ENCODE data around the gene PIK3CG. TPM values are rescaled to one million over a fixed set of nuclear protein-coding genes. Genes with fewer than 3 reads are reported as not detected.
"Not testable (repeated sequence)": the region's sequence is repeated elsewhere in the genome, so short reads cannot be mapped to it uniquely, and the experiment has no call there.

The PIK3CG gene
- polyA plus RNA-seq, 2 of the 4 experiments (the other 2 are of a cell fraction) = not detected

DNA sequence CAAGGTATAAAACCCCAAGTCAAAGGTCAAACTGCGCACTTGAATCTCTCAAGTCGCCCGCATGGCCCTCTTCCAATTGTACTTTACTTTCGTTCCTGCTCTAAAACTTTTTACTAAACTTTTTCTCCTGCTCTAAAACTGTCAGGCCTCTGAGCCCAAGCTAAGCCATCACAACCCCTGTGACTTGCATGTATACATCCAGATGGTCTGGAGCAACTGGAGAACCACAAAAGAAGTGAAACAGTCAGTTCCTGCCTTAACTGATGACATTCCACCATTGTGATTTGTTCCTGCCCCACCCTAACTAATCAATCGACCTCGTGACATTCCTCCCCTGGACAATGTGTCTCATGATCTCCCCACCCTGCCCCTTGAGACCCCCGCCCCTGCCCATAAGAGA lies 35.6 kb upstream of the PIK3CG start:
- Histone ChIP-seq H3K4me3 (no peak overlapping the region), H3K27ac (no peak overlapping the region), H3K9me3 (no peaks in the 10 kb centered on the region), H3K4me2 (no peak overlapping the region), H3K4me1 (no peaks in the 10 kb centered on the region)
- DNase-seq (ENCODE audit: low read depth in 1 of 2, low spot score in 1 of 2) (no peak), FAIRE-seq (no peak), ATAC-seq (no peak)
- POLR2A ChIA-PET = no interaction called here
- WGBS (ENCODE audit: missing lambda C conversion rate) = 47% methylated on average over 7 of the region's 7 CpGs
- TF ChIP-seq, protein P1, sequence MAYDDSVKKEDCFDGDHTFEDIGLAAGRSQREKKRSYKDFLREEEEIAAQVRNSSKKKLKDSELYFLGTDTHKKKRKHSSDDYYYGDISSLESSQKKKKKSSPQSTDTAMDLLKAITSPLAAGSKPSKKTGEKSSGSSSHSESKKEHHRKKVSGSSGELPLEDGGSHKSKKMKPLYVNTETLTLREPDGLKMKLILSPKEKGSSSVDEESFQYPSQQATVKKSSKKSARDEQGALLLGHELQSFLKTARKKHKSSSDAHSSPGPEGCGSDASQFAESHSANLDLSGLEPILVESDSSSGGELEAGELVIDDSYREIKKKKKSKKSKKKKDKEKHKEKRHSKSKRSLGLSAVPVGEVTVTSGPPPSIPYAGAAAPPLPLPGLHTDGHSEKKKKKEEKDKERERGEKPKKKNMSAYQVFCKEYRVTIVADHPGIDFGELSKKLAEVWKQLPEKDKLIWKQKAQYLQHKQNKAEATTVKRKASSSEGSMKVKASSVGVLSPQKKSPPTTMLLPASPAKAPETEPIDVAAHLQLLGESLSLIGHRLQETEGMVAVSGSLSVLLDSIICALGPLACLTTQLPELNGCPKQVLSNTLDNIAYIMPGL (CRISPR knock-in tag; IDR thresholded peaks at IDR 0.05; ENCODE audit: borderline replicate concordance) = no peak
- no peak for TF ChIP-seq CEBPB (IDR thresholded peaks at IDR 0.05)
- TF ChIP-seq EP300 (IDR thresholded peaks at IDR 0.05) = no peak
- TF ChIP-seq, protein P2, sequence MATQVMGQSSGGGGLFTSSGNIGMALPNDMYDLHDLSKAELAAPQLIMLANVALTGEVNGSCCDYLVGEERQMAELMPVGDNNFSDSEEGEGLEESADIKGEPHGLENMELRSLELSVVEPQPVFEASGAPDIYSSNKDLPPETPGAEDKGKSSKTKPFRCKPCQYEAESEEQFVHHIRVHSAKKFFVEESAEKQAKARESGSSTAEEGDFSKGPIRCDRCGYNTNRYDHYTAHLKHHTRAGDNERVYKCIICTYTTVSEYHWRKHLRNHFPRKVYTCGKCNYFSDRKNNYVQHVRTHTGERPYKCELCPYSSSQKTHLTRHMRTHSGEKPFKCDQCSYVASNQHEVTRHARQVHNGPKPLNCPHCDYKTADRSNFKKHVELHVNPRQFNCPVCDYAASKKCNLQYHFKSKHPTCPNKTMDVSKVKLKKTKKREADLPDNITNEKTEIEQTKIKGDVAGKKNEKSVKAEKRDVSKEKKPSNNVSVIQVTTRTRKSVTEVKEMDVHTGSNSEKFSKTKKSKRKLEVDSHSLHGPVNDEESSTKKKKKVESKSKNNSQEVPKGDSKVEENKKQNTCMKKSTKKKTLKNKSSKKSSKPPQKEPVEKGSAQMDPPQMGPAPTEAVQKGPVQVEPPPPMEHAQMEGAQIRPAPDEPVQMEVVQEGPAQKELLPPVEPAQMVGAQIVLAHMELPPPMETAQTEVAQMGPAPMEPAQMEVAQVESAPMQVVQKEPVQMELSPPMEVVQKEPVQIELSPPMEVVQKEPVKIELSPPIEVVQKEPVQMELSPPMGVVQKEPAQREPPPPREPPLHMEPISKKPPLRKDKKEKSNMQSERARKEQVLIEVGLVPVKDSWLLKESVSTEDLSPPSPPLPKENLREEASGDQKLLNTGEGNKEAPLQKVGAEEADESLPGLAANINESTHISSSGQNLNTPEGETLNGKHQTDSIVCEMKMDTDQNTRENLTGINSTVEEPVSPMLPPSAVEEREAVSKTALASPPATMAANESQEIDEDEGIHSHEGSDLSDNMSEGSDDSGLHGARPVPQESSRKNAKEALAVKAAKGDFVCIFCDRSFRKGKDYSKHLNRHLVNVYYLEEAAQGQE (IDR thresholded peaks at IDR 0.05) = no peak
- TF ChIP-seq CHD4 (IDR thresholded peaks at IDR 0.05; ENCODE audit: borderline replicate concordance) = no peak
- TF ChIP-seq, protein P3, sequence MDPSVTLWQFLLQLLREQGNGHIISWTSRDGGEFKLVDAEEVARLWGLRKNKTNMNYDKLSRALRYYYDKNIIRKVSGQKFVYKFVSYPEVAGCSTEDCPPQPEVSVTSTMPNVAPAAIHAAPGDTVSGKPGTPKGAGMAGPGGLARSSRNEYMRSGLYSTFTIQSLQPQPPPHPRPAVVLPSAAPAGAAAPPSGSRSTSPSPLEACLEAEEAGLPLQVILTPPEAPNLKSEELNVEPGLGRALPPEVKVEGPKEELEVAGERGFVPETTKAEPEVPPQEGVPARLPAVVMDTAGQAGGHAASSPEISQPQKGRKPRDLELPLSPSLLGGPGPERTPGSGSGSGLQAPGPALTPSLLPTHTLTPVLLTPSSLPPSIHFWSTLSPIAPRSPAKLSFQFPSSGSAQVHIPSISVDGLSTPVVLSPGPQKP (IDR thresholded peaks at IDR 0.05; ENCODE audit: low read depth, low read length) = no peak
- TF ChIP-seq RAD21 (conservative IDR thresholded peaks at IDR 0.05 in 1 of 2, IDR thresholded peaks at IDR 0.05 in 1 of 2) = no peak
- no peak for TF ChIP-seq ZSCAN20 (CRISPR knock-in tag; IDR thresholded peaks at IDR 0.05)
- CTCF ChIA-PET = no interaction called here

DNA sequence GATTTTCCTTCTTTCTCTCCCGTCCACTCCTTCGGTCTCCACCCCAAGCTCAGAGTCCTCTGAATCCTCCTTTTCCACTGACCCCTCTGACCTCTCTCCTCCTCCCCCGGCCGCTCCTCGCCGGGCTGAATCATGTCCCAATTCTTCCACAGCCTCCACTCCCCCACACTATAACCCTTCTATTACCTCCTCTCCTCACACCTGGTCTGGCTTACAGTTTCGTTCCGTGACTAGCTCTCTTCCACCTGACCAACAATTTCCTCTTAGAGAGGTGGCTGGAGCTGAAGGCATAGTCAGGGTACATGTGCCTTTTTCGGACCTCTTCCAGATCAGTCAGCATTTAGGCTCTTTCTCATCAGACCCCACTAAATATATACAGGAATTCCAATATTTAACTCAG lies 34.2 kb upstream of the PIK3CG start:
- DNase-seq (ENCODE audit: low read depth in 1 of 2, low spot score in 1 of 2); FAIRE-seq; H3K4me3 ChIP-seq; H3K9me3 ChIP-seq; POLR2A ChIA-PET; H3K27ac ChIP-seq; H3K4me1 ChIP-seq; ATAC-seq; H3K4me2 ChIP-seq: not testable (repeated sequence)
- 70% methylated on average over 9 of the region's 9 CpGs for WGBS (ENCODE audit: missing lambda C conversion rate)
- CTCF ChIA-PET = interaction anchor here (0.9 kb wide), 1 partner anchor 38 kb away, joined by 3 read pairs; no protein-coding TSS in a partner anchor

DNA sequence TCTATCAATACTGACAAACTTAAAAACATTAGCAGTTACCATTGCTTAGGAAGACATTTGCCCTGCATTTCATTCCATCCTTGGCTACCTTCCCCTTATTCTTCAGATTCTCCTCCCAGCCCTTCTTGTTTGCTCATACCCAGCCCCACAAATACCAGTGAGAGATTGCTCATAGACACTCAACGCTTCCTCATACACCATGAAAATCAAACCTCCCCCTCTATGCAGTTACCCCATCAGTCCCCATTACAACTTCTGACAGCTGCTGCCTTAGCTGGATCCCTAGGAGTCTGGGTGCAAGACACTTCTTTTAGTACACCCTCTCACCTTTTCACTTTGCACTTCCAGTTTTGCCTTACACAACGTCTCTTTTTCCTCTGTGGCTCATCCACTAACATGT lies 28.3 kb upstream of the PIK3CG start:
- Histone ChIP-seq H3K9me3 (no peaks in the 10 kb centered on the region), H3K27ac (no peak overlapping the region), H3K4me2 (no peak overlapping the region), H3K4me3 (no peak overlapping the region), H3K4me1 (no peaks in the 10 kb centered on the region)
- FAIRE-seq = no peak
- TF ChIP-seq FOSB (CRISPR knock-in tag; IDR thresholded peaks at IDR 0.05) = no peak
- TF ChIP-seq RCOR1 (IDR thresholded peaks at IDR 0.05; ENCODE audit: low read depth, low read length) = no peak
- TF ChIP-seq, protein P4, sequence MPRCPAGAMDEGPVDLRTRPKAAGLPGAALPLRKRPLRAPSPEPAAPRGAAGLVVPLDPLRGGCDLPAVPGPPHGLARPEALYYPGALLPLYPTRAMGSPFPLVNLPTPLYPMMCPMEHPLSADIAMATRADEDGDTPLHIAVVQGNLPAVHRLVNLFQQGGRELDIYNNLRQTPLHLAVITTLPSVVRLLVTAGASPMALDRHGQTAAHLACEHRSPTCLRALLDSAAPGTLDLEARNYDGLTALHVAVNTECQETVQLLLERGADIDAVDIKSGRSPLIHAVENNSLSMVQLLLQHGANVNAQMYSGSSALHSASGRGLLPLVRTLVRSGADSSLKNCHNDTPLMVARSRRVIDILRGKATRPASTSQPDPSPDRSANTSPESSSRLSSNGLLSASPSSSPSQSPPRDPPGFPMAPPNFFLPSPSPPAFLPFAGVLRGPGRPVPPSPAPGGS (IDR thresholded peaks at IDR 0.05) = no peak
- TF ChIP-seq EHMT2 (IDR thresholded peaks at IDR 0.05; ENCODE audit: low read depth) = no peak
- ChIA-PET CTCF (interaction anchor here (0.8 kb wide), 1 partner anchor 11 kb away, joined by 3 read pairs; no protein-coding TSS in a partner anchor), POLR2A (no interaction called here)
- no peak for ATAC-seq
- WGBS (ENCODE audit: missing lambda C conversion rate) = 37% methylated on average over 2 of the region's 2 CpGs
- no peak for DNase-seq (ENCODE audit: low read depth in 1 of 2, low spot score in 1 of 2)

Measured in A549 (cell line).